Endothelial cell of umbilical vein (primary cell): ENCODE results near the gene CCBE1. TPM values are rescaled to one million over a fixed set of nuclear protein-coding genes. Genes with fewer than 3 reads are reported as not detected.

Experiments
- BruUV-seq: library from RNA; stranded (reverse); fragments of 400-500 nt; replicated peaks from 2 replicates; lab custom pipeline; 2021; lab: Mats Ljungman, UMichigan
- CTCF ChIA-PET: fragments of 300-600, 350-600 bp; sonication (Branson Sonifier 250); formaldehyde crosslinking; loops from one replicate; lab custom pipeline; 2021; ENCODE audit warnings: antibody characterized with exemption, inconsistent platforms; lab: Charles Lee
- POLR2A ChIA-PET: fragments of 300-600, 350-600 bp; sonication (Branson Sonifier 250); formaldehyde crosslinking; loops from one replicate; lab custom pipeline; 2021; ENCODE audit warnings: antibody characterized with exemption, inconsistent platforms; lab: Charles Lee
- DNase-seq: peaks from one replicate; pipeline ENCODE4 v3.0.0-alpha.2; 2011; ENCODE audit warnings: low read depth, low spot score
- FAIRE-seq: peaks from 2 replicates; lab custom pipeline; 2011; peaks lifted over from hg19 to GRCh38; lab: Jason Lieb, UNC
- H2AFZ ChIP-seq: 2 replicates; pipeline ENCODE4 v1.6.0; 2012; ENCODE audit warnings: low read depth, low read length, control low read depth, inconsistent platforms
- H3K27ac ChIP-seq: 2 replicates; pipeline ENCODE4 v1.5.1; 2011; ENCODE audit warnings: low read depth, mild to moderate bottlenecking, control low read depth, low read length, moderate library complexity; ENCODE audit not compliant: insufficient read depth
- H3K27me3 ChIP-seq, 2 experiments: 2 replicates each; pipeline versions ENCODE4 v1.6.0 to v1.6.1; 2011; ENCODE audit warnings: low read length in 2 of 2, mixed read lengths in 1 of 2; ENCODE audit not compliant: control insufficient read depth in 2 of 2, insufficient read depth in 2 of 2
- H3K36me3 ChIP-seq, 2 experiments: 2 replicates in 1 of 2; 3 replicates in 1 of 2; pipeline ENCODE4 v1.5.1; 2011; ENCODE audit warnings: low read length in 2 of 2, mild to moderate bottlenecking in 1 of 2, moderate library complexity in 1 of 2; ENCODE audit not compliant: control insufficient read depth in 2 of 2, insufficient read depth in 2 of 2; ENCODE audit errors: extremely low read depth in 1 of 2
- H3K4me1 ChIP-seq: 3 replicates; pipeline ENCODE4 v1.5.1; 2011; ENCODE audit warnings: mild to moderate bottlenecking, low read length; ENCODE audit not compliant: control insufficient read depth, insufficient read depth; ENCODE audit errors: extremely low read depth
- H3K4me2 ChIP-seq: 2 replicates; pipeline ENCODE4 v1.6.1; 2011; ENCODE audit warnings: low read length, control low read depth, mixed read lengths; ENCODE audit not compliant: insufficient read depth
- H3K4me3 ChIP-seq, 3 experiments: fragments of 200-600 bp in 1 of 3; sonication (generic), shearing (Covaris generic) in 1 of 3; replicated peaks in 1 of 3; 2 replicates each; pipeline ENCODE4 v1.5.1; 2011 to 2016; ENCODE audit warnings: control low read depth in 3 of 3, low read length in 3 of 3, mild to moderate bottlenecking in 2 of 3, inconsistent platforms in 1 of 3, low read depth in 1 of 3, moderate library complexity in 1 of 3; ENCODE audit not compliant: insufficient read depth in 1 of 3
- H3K79me2 ChIP-seq: 2 replicates; pipeline ENCODE4 v1.6.0; 2012; ENCODE audit warnings: low read length, inconsistent platforms; ENCODE audit not compliant: control insufficient read depth, insufficient read depth
- H3K9ac ChIP-seq: replicated peaks from 2 replicates; pipeline ENCODE3; 2011; ENCODE audit warnings: low read length, control low read depth; ENCODE audit not compliant: insufficient read depth; ENCODE audit errors: extremely low read depth
- H3K9me1 ChIP-seq: replicated peaks from 3 replicates; pipeline ENCODE4 v1.6.0; 2011; ENCODE audit warnings: mild to moderate bottlenecking, low read length; ENCODE audit not compliant: control insufficient read depth, insufficient read depth; ENCODE audit errors: extremely low read depth
- H3K9me3 ChIP-seq: replicated peaks from 2 replicates; pipeline ENCODE4 v1.5.1; 2012; ENCODE audit warnings: low read length, inconsistent platforms; ENCODE audit not compliant: control insufficient read depth, insufficient read depth
- H4K20me1 ChIP-seq: replicated peaks from 2 replicates; pipeline ENCODE3; 2011; ENCODE audit warnings: mild to moderate bottlenecking, low read length; ENCODE audit not compliant: control insufficient read depth, insufficient read depth; ENCODE audit errors: extremely low read depth
- EZH2 ChIP-seq: IDR thresholded peaks from 2 replicates; pipeline ENCODE4 v1.6.1; 2012; ENCODE audit warnings: borderline replicate concordance, low read depth, mild to moderate bottlenecking, moderate library complexity, low read length, inconsistent platforms; ENCODE audit not compliant: severe bottlenecking
- FOS ChIP-seq: IDR thresholded peaks from 2 replicates; pipeline ENCODE4 v1.6.1; 2011; ENCODE audit warnings: mild to moderate bottlenecking, low read length, moderate library complexity, borderline replicate concordance; ENCODE audit not compliant: insufficient read depth
- GATA2 ChIP-seq: IDR thresholded peaks from 2 replicates; pipeline ENCODE4 v1.7.0; 2011; ENCODE audit warnings: low read depth, mild to moderate bottlenecking, moderate library complexity, mixed read lengths, low read length; ENCODE audit not compliant: insufficient read length, insufficient read depth
- JUN ChIP-seq: IDR thresholded peaks from 2 replicates; pipeline ENCODE4 v1.6.1; 2011; ENCODE audit warnings: borderline replicate concordance, low read depth; ENCODE audit not compliant: insufficient read length, insufficient read depth
- MYC ChIP-seq: IDR thresholded peaks from one replicate; pipeline ENCODE4 v1.6.1; 2011; ENCODE audit warnings: mild to moderate bottlenecking, low read depth, low read length
- POLR2A ChIP-seq: IDR thresholded peaks from 2 replicates; pipeline ENCODE4 v1.6.1; 2012; ENCODE audit warnings: low read depth, mild to moderate bottlenecking, control low read depth, low read length
- POLR2AphosphoS5 ChIP-seq: IDR thresholded peaks from 2 replicates; pipeline ENCODE4 v1.6.1; 2012; ENCODE audit warnings: low read depth, mild to moderate bottlenecking, control low read depth, low read length, moderate library complexity; ENCODE audit not compliant: insufficient read depth
- dilution Hi-C: fragments of 300-500 bp; cut with MboI; formaldehyde crosslinking; loops from one replicate; pipeline ENCODE4 v1.15.0; 2019; ENCODE audit warnings: low sequenced_read_pairs; ENCODE audit not compliant: extremely low pct_ligation_motif_present
- intact Hi-C: fragments of 100-400 bp; cut with micrococcal nuclease; formaldehyde crosslinking; loops from one replicate; pipeline ENCODE4 v1.10.0; 2022
- polyA plus RNA-seq, 4 experiments: library from polyadenylated mRNA; depleted of rRNA in 3 of 4; stranded (reverse) in 3 of 4; unstranded in 1 of 4; fragments of >200 nt; gene quantifications; 2 replicates each; pipeline versions ENCODE4 v1.2.1 to v1.2.3, GENCODE V29; 2011 to 2012; ENCODE audit warnings: missing spikeins in 1 of 4
- total RNA-seq: library from RNA; stranded (reverse); gene quantifications from 2 replicates; pipeline ENCODE4 v1.2.3, GENCODE V29; 2021
- TF ChIP-seq, protein P1 (sequence below), 2 donors: IDR thresholded peaks; 1 replicate in 1 of 2; 2 replicates in 1 of 2; pipeline ENCODE4 v1.5.1; 2011; ENCODE audit warnings: low read length in 2 of 2, mild to moderate bottlenecking in 2 of 2, moderate library complexity in 2 of 2, control low read depth in 1 of 2, inconsistent platforms in 1 of 2, low read depth in 1 of 2; ENCODE audit not compliant: insufficient read depth in 1 of 2; ENCODE audit errors: extremely low read depth in 1 of 2
- TF ChIP-seq, protein P2 (sequence below): IDR thresholded peaks from 2 replicates; pipeline ENCODE4 v1.6.1; 2011; ENCODE audit not compliant: insufficient read depth, insufficient read length

CCBE1 gene
- total and polyA plus RNA-seq, 2 donors (not counting 3 experiments of a cell fraction or from before 2014, with no cell fraction given), result 0.04 TPM; not detected in 1

DNA sequence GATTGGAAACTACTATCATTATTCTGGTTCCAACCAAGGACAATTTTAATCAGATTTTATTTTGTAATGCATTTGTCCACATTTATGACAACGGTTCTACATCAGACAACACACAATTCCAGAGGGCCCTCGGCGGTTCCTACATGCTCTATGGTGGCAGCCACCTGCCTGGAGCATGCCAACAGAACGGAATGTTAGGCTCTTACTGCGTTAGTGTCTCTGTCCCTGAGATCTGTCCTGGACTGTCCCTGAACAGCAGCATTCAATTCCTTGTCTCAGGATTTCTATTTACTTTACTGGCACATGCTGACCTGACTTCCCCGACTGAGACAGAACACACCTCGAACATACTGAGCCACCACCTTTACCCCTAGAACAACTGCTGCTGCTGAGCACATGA lies 117.7 kb downstream of the CCBE1 start:
- CTCF ChIA-PET, result interaction anchor here (0.6 kb wide), 1 partner anchor 13 kb away, joined by 3 read pairs; no protein-coding TSS in a partner anchor

More for the DNA sequence above, 117.7 kb downstream of the CCBE1 start:
- no peak overlapping the region for H3K4me2 ChIP-seq
- no peaks in the 10 kb centered on the region for H3K4me1 ChIP-seq
- H3K27me3 ChIP-seq, result no peaks in the 10 kb centered on the region
- H3K4me3 ChIP-seq, result no peak overlapping the region
- no TSS peak for BruUV-seq
- intact Hi-C loops (no loop called here), dilution Hi-C loops (no loop called here)
- no peaks in the 10 kb centered on the region for H3K9me3 ChIP-seq
- DNase-seq (no peak), FAIRE-seq (no peak)
- TF ChIP-seq POLR2A, result no peak
- no peak for TF ChIP-seq FOS
- TF ChIP-seq MYC, result no peak
- TF ChIP-seq POLR2AphosphoS5, result no peak
- TF ChIP-seq JUN, result no peak
- TF ChIP-seq GATA2, result no peak
- TF ChIP-seq, protein P1, sequence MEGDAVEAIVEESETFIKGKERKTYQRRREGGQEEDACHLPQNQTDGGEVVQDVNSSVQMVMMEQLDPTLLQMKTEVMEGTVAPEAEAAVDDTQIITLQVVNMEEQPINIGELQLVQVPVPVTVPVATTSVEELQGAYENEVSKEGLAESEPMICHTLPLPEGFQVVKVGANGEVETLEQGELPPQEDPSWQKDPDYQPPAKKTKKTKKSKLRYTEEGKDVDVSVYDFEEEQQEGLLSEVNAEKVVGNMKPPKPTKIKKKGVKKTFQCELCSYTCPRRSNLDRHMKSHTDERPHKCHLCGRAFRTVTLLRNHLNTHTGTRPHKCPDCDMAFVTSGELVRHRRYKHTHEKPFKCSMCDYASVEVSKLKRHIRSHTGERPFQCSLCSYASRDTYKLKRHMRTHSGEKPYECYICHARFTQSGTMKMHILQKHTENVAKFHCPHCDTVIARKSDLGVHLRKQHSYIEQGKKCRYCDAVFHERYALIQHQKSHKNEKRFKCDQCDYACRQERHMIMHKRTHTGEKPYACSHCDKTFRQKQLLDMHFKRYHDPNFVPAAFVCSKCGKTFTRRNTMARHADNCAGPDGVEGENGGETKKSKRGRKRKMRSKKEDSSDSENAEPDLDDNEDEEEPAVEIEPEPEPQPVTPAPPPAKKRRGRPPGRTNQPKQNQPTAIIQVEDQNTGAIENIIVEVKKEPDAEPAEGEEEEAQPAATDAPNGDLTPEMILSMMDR (IDR thresholded peaks at IDR 0.05; ENCODE audit: extremely low read depth in 1 of 2, insufficient read depth in 1 of 2, low read depth in 1 of 2, low read length in 2 of 2), result no peak
- TF ChIP-seq EZH2, result no peak
- TF ChIP-seq, protein P2, sequence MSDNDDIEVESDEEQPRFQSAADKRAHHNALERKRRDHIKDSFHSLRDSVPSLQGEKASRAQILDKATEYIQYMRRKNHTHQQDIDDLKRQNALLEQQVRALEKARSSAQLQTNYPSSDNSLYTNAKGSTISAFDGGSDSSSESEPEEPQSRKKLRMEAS, result no peak
- POLR2A ChIA-PET, result no interaction called here
- no peak overlapping the region for H3K27ac ChIP-seq
- H3K9ac ChIP-seq, result no peak overlapping the region
- no peak overlapping the region for H2AFZ ChIP-seq
- no peaks in the 10 kb centered on the region for H3K36me3 ChIP-seq
- H4K20me1 ChIP-seq, result no peaks in the 10 kb centered on the region
- H3K9me1 ChIP-seq, result no peaks in the 10 kb centered on the region
- no peaks in the 10 kb centered on the region for H3K79me2 ChIP-seq
